ENCODE measurements around the gene TPBG. TPM values are rescaled to one million over a fixed set of nuclear protein-coding genes. Genes with fewer than 3 reads are reported as not detected.

Gene TPBG
- total RNA-seq, 2 donors from 2014 or later: 7.4 to 16.7 TPM

- Histone ChIP-seq H3K36me3 (no peaks in the 10 kb centered on the region), H3K9me3 (no peaks in the 10 kb centered on the region), H3K27ac (no peak overlapping the region), H3K4me3 (no peak overlapping the region), H3K4me1 (no peaks in the 10 kb centered on the region), H3K27me3 (no peaks in the 10 kb centered on the region)
- DNase-seq (ENCODE audit: low spot score): no peak
- TF ChIP-seq CTCF (IDR thresholded peaks at IDR 0.05): no peak
Measured at GRCh38 chr6:82396964-82397751, 33.5 kb downstream of the TPBG start.

GRCh38 chr6:82397962-82398692 lies 34.5 kb downstream of the TPBG start:
- no peaks in the 10 kb centered on the region for H3K27me3 ChIP-seq
- no peaks in the 10 kb centered on the region for H3K9me3 ChIP-seq
- no peaks in the 10 kb centered on the region for H3K4me1 ChIP-seq
- H3K4me3 ChIP-seq: no peak overlapping the region
- no peak for TF ChIP-seq CTCF (IDR thresholded peaks at IDR 0.05)
- no peaks in the 10 kb centered on the region for H3K36me3 ChIP-seq
- DNase-seq (ENCODE audit: low spot score): no peak
- no peak overlapping the region for H3K27ac ChIP-seq

GRCh38 chr6:82408952-82409431 lies 45.4 kb downstream of the TPBG start:
- no peak for TF ChIP-seq CTCF (IDR thresholded peaks at IDR 0.05)
- no peaks in the 10 kb centered on the region for H3K27me3 ChIP-seq
- H3K36me3 ChIP-seq: no peaks in the 10 kb centered on the region
- no peak overlapping the region for H3K27ac ChIP-seq
- no peak for DNase-seq (ENCODE audit: low spot score)
- H3K4me3 ChIP-seq: no peak overlapping the region
- no peaks in the 10 kb centered on the region for H3K4me1 ChIP-seq
- no peaks in the 10 kb centered on the region for H3K9me3 ChIP-seq

GRCh38 chr6:82410151-82410648 lies 46.6 kb downstream of the TPBG start:
- Histone ChIP-seq H3K9me3 (no peaks in the 10 kb centered on the region), H3K27me3 (no peaks in the 10 kb centered on the region)
- TF ChIP-seq CTCF (IDR thresholded peaks at IDR 0.05): no peak

GRCh38 chr6:82413868-82414267 lies 50.3 kb downstream of the TPBG start:
- DNase-seq (ENCODE audit: low spot score): no peak
- Histone ChIP-seq H3K9me3 (no peaks in the 10 kb centered on the region), H3K4me1 (no peaks in the 10 kb centered on the region), H3K27ac (no peak overlapping the region), H3K36me3 (no peaks in the 10 kb centered on the region), H3K27me3 (no peaks in the 10 kb centered on the region), H3K4me3 (no peak overlapping the region)
- TF ChIP-seq CTCF (IDR thresholded peaks at IDR 0.05): no peak

More at GRCh38 chr6:82410151-82410648, 46.6 kb downstream of the TPBG start:
- no peak overlapping the region for H3K4me3 ChIP-seq
- H3K27ac ChIP-seq: no peak overlapping the region
- DNase-seq (ENCODE audit: low spot score): no peak
- H3K4me1 ChIP-seq: no peaks in the 10 kb centered on the region
- H3K36me3 ChIP-seq: no peaks in the 10 kb centered on the region
